ENCODE data around the gene FRS2.
A peak's percentile ranks its signal among the peaks of the same experiment; 100 is the strongest.

The FRS2 gene

GRCh38 chr12:69470189-69471075, at the start of gene FRS2:
TSS of gene FRS2 (plus strand) at chr12:69470388. CDS start at chr12:69569031, 98,643 bp downstream.
- H3K4me3 ChIP-seq: peak within 1 kb of the TSS; percentile 94
- in situ Hi-C loops (cut with MboI; ENCODE audit: low sequenced_read_pairs): no loop called here
- DNase-seq (ENCODE audit: low spot score in 2 of 2): peak; percentile 84 to 95
- H3K27me3 ChIP-seq (ENCODE audit: low read depth): no peaks in the 10 kb centered on the region
- H3K9me3 ChIP-seq: no peaks in the 10 kb centered on the region
- H3K36me3 ChIP-seq (replicated peaks): no peaks in the 10 kb centered on the region; the same call in 1 of the 2 replicates
- H3K4me1 ChIP-seq: peaks cover 24% of the 10 kb centered on the region

- H3K36me3 ChIP-seq (replicated peaks): no peaks in the 10 kb centered on the region
- in situ Hi-C loops (cut with MboI; ENCODE audit: low sequenced_read_pairs): no loop called here
Observed at GRCh38 chr12:69421548-69421947, 48.6 kb upstream of the FRS2 start.

GRCh38 chr12:69423037-69423905, 46.9 kb upstream of the FRS2 start:
- in situ Hi-C loops (cut with MboI; ENCODE audit: low sequenced_read_pairs): no loop called here
- H3K4me3 ChIP-seq: no peak overlapping the region
- DNase-seq (ENCODE audit: low spot score in 2 of 2): no peak
- H3K36me3 ChIP-seq (replicated peaks): no peaks in the 10 kb centered on the region
- H3K27me3 ChIP-seq (ENCODE audit: low read depth): no peaks in the 10 kb centered on the region
- H3K9me3 ChIP-seq: no peaks in the 10 kb centered on the region
- H3K4me1 ChIP-seq: no peaks in the 10 kb centered on the region

More at GRCh38 chr12:69421548-69421947, 48.6 kb upstream of the FRS2 start:
- no peaks in the 10 kb centered on the region for H3K9me3 ChIP-seq
- no peak overlapping the region for H3K4me3 ChIP-seq
- DNase-seq (ENCODE audit: low spot score in 2 of 2): no peak
- no peaks in the 10 kb centered on the region for H3K4me1 ChIP-seq
- no peaks in the 10 kb centered on the region for H3K27me3 ChIP-seq (ENCODE audit: low read depth)

GRCh38 chr12:69425417-69425816, 44.8 kb upstream of the FRS2 start:
- Histone ChIP-seq H3K4me1 (no peaks in the 10 kb centered on the region), H3K9me3 (no peaks in the 10 kb centered on the region), H3K4me3 (no peak overlapping the region), H3K27me3 (ENCODE audit: low read depth) (no peaks in the 10 kb centered on the region), H3K36me3 (replicated peaks) (no peaks in the 10 kb centered on the region)
- in situ Hi-C loops (cut with MboI; ENCODE audit: low sequenced_read_pairs): no loop called here
- no peak for DNase-seq (ENCODE audit: low spot score in 2 of 2)

- Histone ChIP-seq H3K27me3 (ENCODE audit: low read depth) (no peaks in the 10 kb centered on the region), H3K36me3 (replicated peaks) (no peaks in the 10 kb centered on the region), H3K4me1 (no peaks in the 10 kb centered on the region), H3K4me3 (no peak overlapping the region), H3K9me3 (no peaks in the 10 kb centered on the region)
- in situ Hi-C loops (cut with MboI; ENCODE audit: low sequenced_read_pairs): no loop called here
- DNase-seq (ENCODE audit: low spot score in 2 of 2): no peak
Observed at GRCh38 chr12:69428351-69429073, 41.7 kb upstream of the FRS2 start.

GRCh38 chr12:69430942-69431590, 39.1 kb upstream of the FRS2 start:
- Histone ChIP-seq H3K36me3 (replicated peaks) (no peaks in the 10 kb centered on the region), H3K4me1 (no peaks in the 10 kb centered on the region), H3K4me3 (no peak overlapping the region), H3K27me3 (ENCODE audit: low read depth) (no peaks in the 10 kb centered on the region), H3K9me3 (no peaks in the 10 kb centered on the region)
- in situ Hi-C loops (cut with MboI; ENCODE audit: low sequenced_read_pairs): no loop called here
- no peak for DNase-seq (ENCODE audit: low spot score in 2 of 2)

GRCh38 chr12:69431591-69432222, 38.5 kb upstream of the FRS2 start:
- H3K9me3 ChIP-seq: no peaks in the 10 kb centered on the region
- H3K27me3 ChIP-seq (ENCODE audit: low read depth): no peaks in the 10 kb centered on the region
- H3K4me1 ChIP-seq: no peaks in the 10 kb centered on the region
- DNase-seq (ENCODE audit: low spot score in 2 of 2): no peak
- H3K4me3 ChIP-seq: no peak overlapping the region
- no peaks in the 10 kb centered on the region for H3K36me3 ChIP-seq (replicated peaks)
- in situ Hi-C loops (cut with MboI; ENCODE audit: low sequenced_read_pairs): no loop called here

- no peaks in the 10 kb centered on the region for H3K9me3 ChIP-seq
- in situ Hi-C loops (cut with MboI; ENCODE audit: low sequenced_read_pairs): no loop called here
- no peak for DNase-seq (ENCODE audit: low spot score in 2 of 2)
- no peaks in the 10 kb centered on the region for H3K4me1 ChIP-seq
- H3K36me3 ChIP-seq (replicated peaks): no peaks in the 10 kb centered on the region
- no peak overlapping the region for H3K4me3 ChIP-seq
- no peaks in the 10 kb centered on the region for H3K27me3 ChIP-seq (ENCODE audit: low read depth)
Observed at GRCh38 chr12:69433653-69434052, 36.5 kb upstream of the FRS2 start.

GRCh38 chr12:69435644-69436043, 34.5 kb upstream of the FRS2 start:
- Histone ChIP-seq H3K27me3 (ENCODE audit: low read depth) (no peaks in the 10 kb centered on the region), H3K4me1 (no peaks in the 10 kb centered on the region), H3K9me3 (no peaks in the 10 kb centered on the region), H3K36me3 (replicated peaks) (no peaks in the 10 kb centered on the region), H3K4me3 (no peak overlapping the region)
- in situ Hi-C loops (cut with MboI; ENCODE audit: low sequenced_read_pairs): no loop called here
- no peak for DNase-seq (ENCODE audit: low spot score in 2 of 2)

GRCh38 chr12:69437073-69437472, 33.1 kb upstream of the FRS2 start:
- H3K27me3 ChIP-seq (ENCODE audit: low read depth): no peaks in the 10 kb centered on the region
- H3K4me1 ChIP-seq: no peaks in the 10 kb centered on the region
- H3K9me3 ChIP-seq: no peaks in the 10 kb centered on the region
- no peak for DNase-seq (ENCODE audit: low spot score in 2 of 2)
- in situ Hi-C loops (cut with MboI; ENCODE audit: low sequenced_read_pairs): no loop called here
- no peaks in the 10 kb centered on the region for H3K36me3 ChIP-seq (replicated peaks)
- no peak overlapping the region for H3K4me3 ChIP-seq

GRCh38 chr12:69438539-69438938, 31.6 kb upstream of the FRS2 start:
- no peaks in the 10 kb centered on the region for H3K4me1 ChIP-seq
- H3K4me3 ChIP-seq: no peak overlapping the region
- no peaks in the 10 kb centered on the region for H3K36me3 ChIP-seq (replicated peaks)
- in situ Hi-C loops (cut with MboI; ENCODE audit: low sequenced_read_pairs): no loop called here
- H3K9me3 ChIP-seq: no peaks in the 10 kb centered on the region
- H3K27me3 ChIP-seq (ENCODE audit: low read depth): no peaks in the 10 kb centered on the region
- no peak for DNase-seq (ENCODE audit: low spot score in 2 of 2)

GRCh38 chr12:69440016-69440415, 30.2 kb upstream of the FRS2 start:
- in situ Hi-C loops (cut with MboI; ENCODE audit: low sequenced_read_pairs): no loop called here
- H3K36me3 ChIP-seq (replicated peaks): no peaks in the 10 kb centered on the region
- no peak for DNase-seq (ENCODE audit: low spot score in 2 of 2)
- no peaks in the 10 kb centered on the region for H3K9me3 ChIP-seq
- H3K27me3 ChIP-seq (ENCODE audit: low read depth): no peaks in the 10 kb centered on the region
- no peaks in the 10 kb centered on the region for H3K4me1 ChIP-seq
- no peak overlapping the region for H3K4me3 ChIP-seq

- in situ Hi-C loops (cut with MboI; ENCODE audit: low sequenced_read_pairs): no loop called here
- Histone ChIP-seq H3K36me3 (replicated peaks) (no peaks in the 10 kb centered on the region), H3K9me3 (no peaks in the 10 kb centered on the region), H3K4me1 (no peaks in the 10 kb centered on the region), H3K27me3 (ENCODE audit: low read depth) (no peaks in the 10 kb centered on the region), H3K4me3 (no peak overlapping the region)
- DNase-seq (ENCODE audit: low spot score in 2 of 2): no peak
Observed at GRCh38 chr12:69440886-69441285, 29.3 kb upstream of the FRS2 start.

All from HAP-1 (cell line).